H1 (cell line): ENCODE measurements around the gene GJE1. TPM values are rescaled to one million over a fixed set of nuclear protein-coding genes. Genes with fewer than 3 reads are reported as not detected.
A peak's percentile ranks its signal among the peaks of the same experiment; 100 is the strongest.

ENCODE experiments used
- BRCA1 ChIP-seq: IDR thresholded peaks from 2 replicates; pipeline ENCODE4 v1.6.1; 2012; ENCODE audit warnings: low read depth, low read length, improper control_type of control experiment
- CHD7 ChIP-seq: fragments of 300-600 bp; sonication (generic); IDR thresholded peaks from 2 replicates; pipeline ENCODE4 v1.7.1; 2012; ENCODE audit warnings: low read length, moderate library complexity, mild to moderate bottlenecking, inconsistent platforms; ENCODE audit not compliant: insufficient replicate concordance
- RAD21 ChIP-seq, 2 experiments: IDR thresholded peaks in 1 of 2; conservative IDR thresholded peaks in 1 of 2; 2 replicates each; pipeline ENCODE4 v1.6.1; 2011; ENCODE audit warnings: low read depth in 2 of 2, low read length in 2 of 2, improper control_type of control experiment in 1 of 2, inconsistent platforms in 1 of 2, mild to moderate bottlenecking in 1 of 2, moderate library complexity in 1 of 2
- RBBP5 ChIP-seq: IDR thresholded peaks from 2 replicates; pipeline ENCODE4 v1.7.1; 2012; ENCODE audit warnings: low read depth, mild to moderate bottlenecking, inconsistent platforms, low read length, moderate library complexity, borderline replicate concordance
- RXRA ChIP-seq: IDR thresholded peaks from 2 replicates; pipeline ENCODE4 v1.6.1; 2011; ENCODE audit warnings: low read depth, mild to moderate bottlenecking, low read length, moderate library complexity; ENCODE audit not compliant: insufficient read depth
- TEAD4 ChIP-seq: IDR thresholded peaks from 2 replicates; pipeline ENCODE4 v1.6.1; 2012; ENCODE audit warnings: low read depth, low read length, inconsistent platforms, mixed read lengths
- polyA plus RNA-seq, 7 experiments: library from polyadenylated mRNA; depleted of rRNA in 3 of 7; stranded (reverse) in 5 of 7; unstranded in 2 of 7; fragments of >200 nt in 5 of 7; fragments of 200-250 nt in 2 of 7; gene quantifications; 1 replicate in 5 of 7; 2 replicates in 1 of 7; 4 replicates in 1 of 7; pipeline versions ENCODE4 v1.2.1 to v1.2.3, GENCODE V29; 2011 to 2013; ENCODE audit warnings: missing spikeins in 2 of 7, mixed read lengths in 2 of 7
- total RNA-seq: library from RNA; stranded (reverse); fragmentation: NEBNext Ultra II Directional; extraction: Animal tissue kit (Norgen Biotek cat#: 25700); gene quantifications from 2 replicates; pipeline ENCODE4 v1.2.1, GENCODE V29; 2021

GJE1 gene
- total and polyA plus RNA-seq, 2 of the 8 experiments (the other 6 are each of a cell fraction or from before 2014, with no cell fraction given): not detected

DNA sequence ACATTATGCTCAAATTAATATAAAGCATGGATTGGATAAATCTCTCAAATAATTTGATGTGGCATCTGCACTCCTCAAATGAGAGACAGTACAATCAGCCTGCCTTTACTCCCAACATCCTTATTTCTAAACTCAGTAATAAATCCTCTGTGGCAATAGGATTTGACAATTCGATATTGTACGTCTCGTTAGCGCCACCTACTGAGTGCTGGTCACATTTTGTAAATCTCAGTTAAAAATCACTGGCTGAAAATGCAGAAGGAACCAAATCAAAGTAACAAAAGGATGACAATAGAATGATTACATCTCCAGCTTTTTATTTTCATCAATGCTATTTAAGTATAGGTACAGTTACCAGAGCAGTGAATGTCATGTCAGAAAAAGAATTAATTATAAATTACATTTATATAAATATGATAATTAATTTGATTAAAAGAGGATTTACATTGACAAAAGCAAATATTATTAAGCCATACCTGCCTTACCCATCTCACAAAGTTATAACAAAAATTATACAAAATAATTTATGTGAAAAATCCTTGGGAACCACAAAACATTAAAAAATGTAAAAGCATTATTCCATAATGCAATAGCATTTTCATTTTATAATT is 20.2 kb upstream of the GJE1 start (continued):
- TF ChIP-seq CHD7 (no peak), BRCA1 (no peak), RBBP5 (no peak), TEAD4 (no peak), RXRA (no peak), RAD21 (IDR thresholded peaks at IDR 0.05 in 1 of 2, conservative IDR thresholded peaks at IDR 0.05 in 1 of 2; ENCODE audit: low read depth in 2 of 2, low read length in 2 of 2) (peak; percentile 91)
